ENCODE measurements around the gene ACVR1B. TPM values are rescaled to one million over a fixed set of nuclear protein-coding genes. Genes with fewer than 3 reads are reported as not detected.

Gene ACVR1B
- total and polyA plus RNA-seq, 4 donors = 4.0 to 21.9 (median 12.0) TPM

GRCh38 chr12:51904951-51905470 is 46.5 kb upstream of the ACVR1B start:
- TF ChIP-seq HNF4A (conservative IDR thresholded peaks at IDR 0.05) (no peak), NR2F2 (IDR thresholded peaks at IDR 0.05) (no peak), GABPA (IDR thresholded peaks at IDR 0.05 in 1 of 2, conservative IDR thresholded peaks at IDR 0.05 in 1 of 2) (no peak), JUND (IDR thresholded peaks at IDR 0.05) (no peak), ZBTB33 (IDR thresholded peaks at IDR 0.05) (no peak)
- TF ChIP-seq, protein P1, sequence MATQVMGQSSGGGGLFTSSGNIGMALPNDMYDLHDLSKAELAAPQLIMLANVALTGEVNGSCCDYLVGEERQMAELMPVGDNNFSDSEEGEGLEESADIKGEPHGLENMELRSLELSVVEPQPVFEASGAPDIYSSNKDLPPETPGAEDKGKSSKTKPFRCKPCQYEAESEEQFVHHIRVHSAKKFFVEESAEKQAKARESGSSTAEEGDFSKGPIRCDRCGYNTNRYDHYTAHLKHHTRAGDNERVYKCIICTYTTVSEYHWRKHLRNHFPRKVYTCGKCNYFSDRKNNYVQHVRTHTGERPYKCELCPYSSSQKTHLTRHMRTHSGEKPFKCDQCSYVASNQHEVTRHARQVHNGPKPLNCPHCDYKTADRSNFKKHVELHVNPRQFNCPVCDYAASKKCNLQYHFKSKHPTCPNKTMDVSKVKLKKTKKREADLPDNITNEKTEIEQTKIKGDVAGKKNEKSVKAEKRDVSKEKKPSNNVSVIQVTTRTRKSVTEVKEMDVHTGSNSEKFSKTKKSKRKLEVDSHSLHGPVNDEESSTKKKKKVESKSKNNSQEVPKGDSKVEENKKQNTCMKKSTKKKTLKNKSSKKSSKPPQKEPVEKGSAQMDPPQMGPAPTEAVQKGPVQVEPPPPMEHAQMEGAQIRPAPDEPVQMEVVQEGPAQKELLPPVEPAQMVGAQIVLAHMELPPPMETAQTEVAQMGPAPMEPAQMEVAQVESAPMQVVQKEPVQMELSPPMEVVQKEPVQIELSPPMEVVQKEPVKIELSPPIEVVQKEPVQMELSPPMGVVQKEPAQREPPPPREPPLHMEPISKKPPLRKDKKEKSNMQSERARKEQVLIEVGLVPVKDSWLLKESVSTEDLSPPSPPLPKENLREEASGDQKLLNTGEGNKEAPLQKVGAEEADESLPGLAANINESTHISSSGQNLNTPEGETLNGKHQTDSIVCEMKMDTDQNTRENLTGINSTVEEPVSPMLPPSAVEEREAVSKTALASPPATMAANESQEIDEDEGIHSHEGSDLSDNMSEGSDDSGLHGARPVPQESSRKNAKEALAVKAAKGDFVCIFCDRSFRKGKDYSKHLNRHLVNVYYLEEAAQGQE (IDR thresholded peaks at IDR 0.05) = no peak
- no peak overlapping the region for H3K4me3 ChIP-seq (ENCODE audit: low read depth in 1 of 3, low read length in 3 of 3)
- no peak overlapping the region for H3K9ac ChIP-seq (ENCODE audit: low read depth in 1 of 2, low read length in 2 of 2)
- H3K4me1 ChIP-seq (ENCODE audit: control insufficient read depth in 4 of 4, insufficient read depth in 4 of 4, low read length in 3 of 4) = peaks cover 0 to 9% (median 4%) of the 10 kb centered on the region in 4 donors
- no peaks in the 10 kb centered on the region for H3K36me3 ChIP-seq (ENCODE audit: control insufficient read depth in 4 of 4, insufficient read depth in 3 of 4, low read depth in 1 of 4, low read length in 3 of 4)
- no peaks in the 10 kb centered on the region for H3K27me3 ChIP-seq (ENCODE audit: control insufficient read depth in 4 of 4, insufficient read depth in 4 of 4, low read length in 3 of 4)
- H3K9me3 ChIP-seq (ENCODE audit: control insufficient read depth in 4 of 4, low read length in 3 of 4) = no peaks in the 10 kb centered on the region
- H3K27ac ChIP-seq (ENCODE audit: low read depth in 1 of 2, low read length in 2 of 2) = no peak overlapping the region
- no peak for DNase-seq (ENCODE audit: low spot score)

GRCh38 chr12:51905471-51906429 is 45.7 kb upstream of the ACVR1B start:
- Histone ChIP-seq H3K9ac (ENCODE audit: low read depth in 1 of 2, low read length in 2 of 2) (no peak overlapping the region), H3K4me1 (ENCODE audit: control insufficient read depth in 4 of 4, insufficient read depth in 4 of 4, low read length in 3 of 4) (peaks cover 1 to 11% (median 5%) of the 10 kb centered on the region in 4 donors), H3K27ac (ENCODE audit: low read depth in 1 of 2, low read length in 2 of 2) (peak overlapping the region in 1 of 2 donors; percentile 27), H3K9me3 (ENCODE audit: control insufficient read depth in 4 of 4, low read length in 3 of 4) (no peaks in the 10 kb centered on the region), H3K27me3 (ENCODE audit: control insufficient read depth in 4 of 4, insufficient read depth in 4 of 4, low read length in 3 of 4) (no peaks in the 10 kb centered on the region), H3K4me3 (ENCODE audit: low read depth in 1 of 3, low read length in 3 of 3) (no peak overlapping the region), H3K36me3 (ENCODE audit: control insufficient read depth in 4 of 4, insufficient read depth in 3 of 4, low read depth in 1 of 4, low read length in 3 of 4) (no peaks in the 10 kb centered on the region)
- 64% methylated on average over 18 of the region's 18 CpGs for WGBS
- DNase-seq (ENCODE audit: low spot score) = no peak
- TF ChIP-seq EGR1 (IDR thresholded peaks at IDR 0.05; ENCODE audit: low read depth in 2 of 2) = no peak
- no peak for TF ChIP-seq YY1 (IDR thresholded peaks at IDR 0.05)
- no peak for TF ChIP-seq RXRA (IDR thresholded peaks at IDR 0.05)
- no peak for TF ChIP-seq JUND (IDR thresholded peaks at IDR 0.05)

Data from liver (tissue), 9 donors.